Endothelial cell of umbilical vein (primary cell): ENCODE results near the gene CPLX1. TPM values are rescaled to one million over a fixed set of nuclear protein-coding genes. Genes with fewer than 3 reads are reported as not detected.

Experiments used
- BruUV-seq: library from RNA; stranded (reverse); fragments of 400-500 nt; replicated peaks from 2 replicates; lab custom pipeline; 2021; lab: Mats Ljungman, UMichigan
- CTCF ChIA-PET: fragments of 300-600, 350-600 bp; sonication (Branson Sonifier 250); formaldehyde crosslinking; loops from one replicate; lab custom pipeline; 2021; ENCODE audit warnings: antibody characterized with exemption, inconsistent platforms; lab: Charles Lee
- POLR2A ChIA-PET: fragments of 300-600, 350-600 bp; sonication (Branson Sonifier 250); formaldehyde crosslinking; loops from one replicate; lab custom pipeline; 2021; ENCODE audit warnings: antibody characterized with exemption, inconsistent platforms; lab: Charles Lee
- DNase-seq: peaks from one replicate; pipeline ENCODE4 v3.0.0-alpha.2; 2011; ENCODE audit warnings: low read depth, low spot score
- FAIRE-seq: peaks from 2 replicates; lab custom pipeline; 2011; peaks lifted over from hg19 to GRCh38; lab: Jason Lieb, UNC
- H2AFZ ChIP-seq: 2 replicates; pipeline ENCODE4 v1.6.0; 2012; ENCODE audit warnings: low read depth, low read length, control low read depth, inconsistent platforms
- H3K27ac ChIP-seq: 2 replicates; pipeline ENCODE4 v1.5.1; 2011; ENCODE audit warnings: low read depth, mild to moderate bottlenecking, control low read depth, low read length, moderate library complexity; ENCODE audit not compliant: insufficient read depth
- H3K27me3 ChIP-seq, 2 experiments: 2 replicates each; pipeline versions ENCODE4 v1.6.0 to v1.6.1; 2011; ENCODE audit warnings: low read length in 2 of 2, mixed read lengths in 1 of 2; ENCODE audit not compliant: control insufficient read depth in 2 of 2, insufficient read depth in 2 of 2
- H3K36me3 ChIP-seq, 2 experiments: 2 replicates in 1 of 2; 3 replicates in 1 of 2; pipeline ENCODE4 v1.5.1; 2011; ENCODE audit warnings: low read length in 2 of 2, mild to moderate bottlenecking in 1 of 2, moderate library complexity in 1 of 2; ENCODE audit not compliant: control insufficient read depth in 2 of 2, insufficient read depth in 2 of 2; ENCODE audit errors: extremely low read depth in 1 of 2
- H3K4me1 ChIP-seq: 3 replicates; pipeline ENCODE4 v1.5.1; 2011; ENCODE audit warnings: mild to moderate bottlenecking, low read length; ENCODE audit not compliant: control insufficient read depth, insufficient read depth; ENCODE audit errors: extremely low read depth
- H3K4me2 ChIP-seq: 2 replicates; pipeline ENCODE4 v1.6.1; 2011; ENCODE audit warnings: low read length, control low read depth, mixed read lengths; ENCODE audit not compliant: insufficient read depth
- H3K4me3 ChIP-seq, 3 experiments: fragments of 200-600 bp in 1 of 3; sonication (generic), shearing (Covaris generic) in 1 of 3; replicated peaks in 1 of 3; 2 replicates each; pipeline ENCODE4 v1.5.1; 2011 to 2016; ENCODE audit warnings: control low read depth in 3 of 3, low read length in 3 of 3, mild to moderate bottlenecking in 2 of 3, inconsistent platforms in 1 of 3, low read depth in 1 of 3, moderate library complexity in 1 of 3; ENCODE audit not compliant: insufficient read depth in 1 of 3
- H3K79me2 ChIP-seq: 2 replicates; pipeline ENCODE4 v1.6.0; 2012; ENCODE audit warnings: low read length, inconsistent platforms; ENCODE audit not compliant: control insufficient read depth, insufficient read depth
- H3K9ac ChIP-seq: replicated peaks from 2 replicates; pipeline ENCODE3; 2011; ENCODE audit warnings: low read length, control low read depth; ENCODE audit not compliant: insufficient read depth; ENCODE audit errors: extremely low read depth
- H3K9me1 ChIP-seq: replicated peaks from 3 replicates; pipeline ENCODE4 v1.6.0; 2011; ENCODE audit warnings: mild to moderate bottlenecking, low read length; ENCODE audit not compliant: control insufficient read depth, insufficient read depth; ENCODE audit errors: extremely low read depth
- H3K9me3 ChIP-seq: replicated peaks from 2 replicates; pipeline ENCODE4 v1.5.1; 2012; ENCODE audit warnings: low read length, inconsistent platforms; ENCODE audit not compliant: control insufficient read depth, insufficient read depth
- H4K20me1 ChIP-seq: replicated peaks from 2 replicates; pipeline ENCODE3; 2011; ENCODE audit warnings: mild to moderate bottlenecking, low read length; ENCODE audit not compliant: control insufficient read depth, insufficient read depth; ENCODE audit errors: extremely low read depth
- CTCF ChIP-seq, 2 donors: IDR thresholded peaks; 1 replicate in 1 of 2; 2 replicates in 1 of 2; pipeline ENCODE4 v1.5.1; 2011; ENCODE audit warnings: low read length in 2 of 2, mild to moderate bottlenecking in 2 of 2, moderate library complexity in 2 of 2, control low read depth in 1 of 2, inconsistent platforms in 1 of 2, low read depth in 1 of 2; ENCODE audit not compliant: insufficient read depth in 1 of 2; ENCODE audit errors: extremely low read depth in 1 of 2
- EZH2 ChIP-seq: IDR thresholded peaks from 2 replicates; pipeline ENCODE4 v1.6.1; 2012; ENCODE audit warnings: borderline replicate concordance, low read depth, mild to moderate bottlenecking, moderate library complexity, low read length, inconsistent platforms; ENCODE audit not compliant: severe bottlenecking
- FOS ChIP-seq: IDR thresholded peaks from 2 replicates; pipeline ENCODE4 v1.6.1; 2011; ENCODE audit warnings: mild to moderate bottlenecking, low read length, moderate library complexity, borderline replicate concordance; ENCODE audit not compliant: insufficient read depth
- GATA2 ChIP-seq: IDR thresholded peaks from 2 replicates; pipeline ENCODE4 v1.7.0; 2011; ENCODE audit warnings: low read depth, mild to moderate bottlenecking, moderate library complexity, mixed read lengths, low read length; ENCODE audit not compliant: insufficient read length, insufficient read depth
- JUN ChIP-seq: IDR thresholded peaks from 2 replicates; pipeline ENCODE4 v1.6.1; 2011; ENCODE audit warnings: borderline replicate concordance, low read depth; ENCODE audit not compliant: insufficient read length, insufficient read depth
- MAX ChIP-seq: IDR thresholded peaks from 2 replicates; pipeline ENCODE4 v1.6.1; 2011; ENCODE audit not compliant: insufficient read depth, insufficient read length
- MYC ChIP-seq: IDR thresholded peaks from one replicate; pipeline ENCODE4 v1.6.1; 2011; ENCODE audit warnings: mild to moderate bottlenecking, low read depth, low read length
- POLR2A ChIP-seq: IDR thresholded peaks from 2 replicates; pipeline ENCODE4 v1.6.1; 2012; ENCODE audit warnings: low read depth, mild to moderate bottlenecking, control low read depth, low read length
- POLR2AphosphoS5 ChIP-seq: IDR thresholded peaks from 2 replicates; pipeline ENCODE4 v1.6.1; 2012; ENCODE audit warnings: low read depth, mild to moderate bottlenecking, control low read depth, low read length, moderate library complexity; ENCODE audit not compliant: insufficient read depth
- dilution Hi-C: fragments of 300-500 bp; cut with MboI; formaldehyde crosslinking; loops from one replicate; pipeline ENCODE4 v1.15.0; 2019; ENCODE audit warnings: low sequenced_read_pairs; ENCODE audit not compliant: extremely low pct_ligation_motif_present
- intact Hi-C: fragments of 100-400 bp; cut with micrococcal nuclease; formaldehyde crosslinking; loops from one replicate; pipeline ENCODE4 v1.10.0; 2022
- polyA plus RNA-seq, 4 experiments: library from polyadenylated mRNA; depleted of rRNA in 3 of 4; stranded (reverse) in 3 of 4; unstranded in 1 of 4; fragments of >200 nt; gene quantifications; 2 replicates each; pipeline versions ENCODE4 v1.2.1 to v1.2.3, GENCODE V29; 2011 to 2012; ENCODE audit warnings: missing spikeins in 1 of 4
- total RNA-seq: library from RNA; stranded (reverse); gene quantifications from 2 replicates; pipeline ENCODE4 v1.2.3, GENCODE V29; 2021

The CPLX1 gene
- total and polyA plus RNA-seq, 2 donors (not counting 3 experiments of a cell fraction or from before 2014, with no cell fraction given), result 1.0 to 1.8 TPM

GRCh38 chr4:834368-835147 lies 8.6 kb upstream of the CPLX1 start:
- FAIRE-seq (no peak), DNase-seq (no peak)
- intact Hi-C loops, result no loop called here
- dilution Hi-C loops, result no loop called here
- ChIA-PET CTCF (no interaction called here), POLR2A (no interaction called here)
- no peak overlapping the region for H3K4me3 ChIP-seq
- no peaks in the 10 kb centered on the region for H3K79me2 ChIP-seq
- no peaks in the 10 kb centered on the region for H3K27me3 ChIP-seq
- no peak overlapping the region for H3K9ac ChIP-seq
- no peak overlapping the region for H3K27ac ChIP-seq
- no peaks in the 10 kb centered on the region for H3K4me1 ChIP-seq
- no peaks in the 10 kb centered on the region for H3K36me3 ChIP-seq
- no peaks in the 10 kb centered on the region for H3K9me1 ChIP-seq
- H3K9me3 ChIP-seq, result no peaks in the 10 kb centered on the region
- TF ChIP-seq EZH2 (no peak), POLR2A (no peak), MYC (no peak), CTCF (IDR thresholded peaks at IDR 0.05; ENCODE audit: extremely low read depth in 1 of 2, insufficient read depth in 1 of 2, low read depth in 1 of 2, low read length in 2 of 2) (no peak), JUN (no peak), GATA2 (no peak), FOS (no peak), POLR2AphosphoS5 (no peak), MAX (no peak)
- no peaks in the 10 kb centered on the region for H4K20me1 ChIP-seq
- H2AFZ ChIP-seq, result no peak overlapping the region
- no peak overlapping the region for H3K4me2 ChIP-seq
- no TSS peak for BruUV-seq
